LNCAP (cell line): Measurements from ENCODE around the gene HBE1.

Experiments
- CTCF ChIP-seq: fragments of 450-650 bp; IDR thresholded peaks from 2 replicates; pipeline ENCODE4 v1.5.1; 2017; ENCODE audit warnings: mild to moderate bottlenecking

Gene HBE1

GRCh38 chr11:5247472-5248192 is 22.1 kb downstream of the HBE1 start:
- TF ChIP-seq CTCF: no peak

- no peak for TF ChIP-seq CTCF
These were observed 22.8 kb downstream of the HBE1 start for GRCh38 chr11:5246772-5247471.

- TF ChIP-seq CTCF: no peak
These were observed 24.6 kb downstream of the HBE1 start for GRCh38 chr11:5245155-5245554.

GRCh38 chr11:5243816-5244180 is 25.9 kb downstream of the HBE1 start:
- no peak for TF ChIP-seq CTCF

- TF ChIP-seq CTCF: no peak
These were observed 26.6 kb downstream of the HBE1 start for GRCh38 chr11:5242933-5243815.

GRCh38 chr11:5242208-5242607 is 27.5 kb downstream of the HBE1 start:
- no peak for TF ChIP-seq CTCF

- TF ChIP-seq CTCF: no peak
These were observed 28.3 kb downstream of the HBE1 start for GRCh38 chr11:5241458-5241857.
